GM12878 (cell line): Measurements from ENCODE around the gene TP73.

Source experiments
- CREM ChIP-seq: IDR thresholded peaks from 2 replicates; pipeline ENCODE4 v1.6.1; 2014; ENCODE audit warnings: antibody characterized with exemption, low read depth
- CTCF ChIP-seq, 3 experiments: IDR thresholded peaks in 2 of 3; conservative IDR thresholded peaks in 1 of 3; 2 replicates each; pipeline ENCODE4 v1.5.1; 2011; ENCODE audit warnings: low read depth in 3 of 3, low read length in 3 of 3, mild to moderate bottlenecking in 3 of 3, control low read depth in 2 of 3, moderate library complexity in 2 of 3, inconsistent platforms in 1 of 3, mixed read lengths in 1 of 3; ENCODE audit not compliant: control insufficient read depth in 2 of 3, insufficient read depth in 1 of 3; ENCODE audit errors: extremely low read depth in 1 of 3
- KDM1A ChIP-seq: fragments of 200-600 bp; sonication (generic); IDR thresholded peaks from 2 replicates; pipeline ENCODE4 v1.6.1; 2016; ENCODE audit warnings: borderline replicate concordance
- MAX ChIP-seq: IDR thresholded peaks from 2 replicates; pipeline ENCODE4 v1.6.1; 2012; ENCODE audit warnings: low read depth, low read length, improper control_type of control experiment
- PKNOX1 ChIP-seq: fragments of 450-650 bp; IDR thresholded peaks from 2 replicates; pipeline ENCODE4 v1.6.1; 2016; ENCODE audit warnings: mild to moderate bottlenecking
- POU2F2 ChIP-seq: IDR thresholded peaks from 3 replicates; pipeline ENCODE4 v1.6.1; 2011; ENCODE audit warnings: low read depth, mild to moderate bottlenecking, low read length, borderline replicate concordance

GRCh38 chr1:3714814-3715213 lies 62.5 kb downstream of the TP73 start:
- no peak for TF ChIP-seq CTCF (IDR thresholded peaks at IDR 0.05 in 2 of 3, conservative IDR thresholded peaks at IDR 0.05 in 1 of 3; ENCODE audit: control insufficient read depth in 2 of 3, extremely low read depth in 1 of 3, insufficient read depth in 1 of 3, low read depth in 3 of 3, low read length in 3 of 3)
- no peak for TF ChIP-seq POU2F2
- TF ChIP-seq PKNOX1, result no peak
- TF ChIP-seq CREM, result no peak
- no peak for TF ChIP-seq MAX
- no peak for TF ChIP-seq KDM1A
